PC-9 (cell line): ENCODE data around the gene MSANTD7.

Experiments
- CTCF ChIP-seq: fragments of 200-600 bp; sonication (generic); conservative IDR thresholded peaks from 2 replicates; pipeline ENCODE4 v1.6.1; 2017; ENCODE audit warnings: mixed run types, antibody characterized with exemption, mild to moderate bottlenecking, moderate library complexity
- EZH2 ChIP-seq: fragments of 200-600 bp; sonication (generic); IDR thresholded peaks from 2 replicates; pipeline ENCODE4 v1.8.0; 2017; ENCODE audit warnings: antibody characterized with exemption, low read depth

- no peak for TF ChIP-seq CTCF
- TF ChIP-seq EZH2 = no peak
Observed at GRCh38 chr10:14826076-14826829, 11.9 kb upstream of the MSANTD7 start.
